Glomerular visceral epithelial cell (primary cell): ENCODE results near the gene THAP8.

Source experiments
- DNase-seq: peaks from one replicate; pipeline ENCODE4 v3.0.0-alpha.2; 2016; ENCODE audit errors: extremely low spot score

THAP8 gene, protein sequence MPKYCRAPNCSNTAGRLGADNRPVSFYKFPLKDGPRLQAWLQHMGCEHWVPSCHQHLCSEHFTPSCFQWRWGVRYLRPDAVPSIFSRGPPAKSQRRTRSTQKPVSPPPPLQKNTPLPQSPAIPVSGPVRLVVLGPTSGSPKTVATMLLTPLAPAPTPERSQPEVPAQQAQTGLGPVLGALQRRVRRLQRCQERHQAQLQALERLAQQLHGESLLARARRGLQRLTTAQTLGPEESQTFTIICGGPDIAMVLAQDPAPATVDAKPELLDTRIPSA

DNA sequence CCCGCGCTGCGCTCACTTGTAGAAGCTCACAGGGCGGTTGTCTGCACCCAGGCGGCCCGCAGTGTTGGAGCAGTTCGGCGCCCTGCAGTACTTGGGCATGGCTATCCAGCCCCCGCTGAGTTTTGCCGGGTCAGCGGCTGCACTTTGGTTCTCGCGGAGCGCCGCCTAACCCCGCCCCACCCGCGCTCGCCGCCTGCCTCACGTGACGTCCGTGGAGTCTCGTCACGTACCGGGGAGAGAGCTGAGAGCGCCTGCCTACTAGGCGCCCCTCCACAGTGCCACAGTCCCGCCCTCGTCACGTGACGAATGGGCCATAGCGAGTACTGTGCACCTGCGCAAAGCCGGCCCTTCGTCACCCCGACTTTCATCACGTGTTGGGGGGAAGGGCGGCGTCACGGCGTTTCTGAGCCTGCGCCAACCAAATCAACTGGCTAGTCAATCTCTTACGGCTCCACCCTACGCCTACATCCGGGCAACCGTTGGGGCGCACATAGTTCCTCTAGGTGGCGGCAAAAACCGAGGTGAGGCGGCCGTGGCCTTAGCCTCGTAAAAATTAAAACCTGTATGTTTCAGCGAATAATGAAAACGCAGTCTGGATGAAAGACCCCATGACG, at the start of gene THAP8:
Gene THAP8 (minus strand): TSS at position 167 of the 614 bp plus-strand sequence. CDS start 68 bp downstream, at position 99.
- peak; percentile 99 for DNase-seq

DNA sequence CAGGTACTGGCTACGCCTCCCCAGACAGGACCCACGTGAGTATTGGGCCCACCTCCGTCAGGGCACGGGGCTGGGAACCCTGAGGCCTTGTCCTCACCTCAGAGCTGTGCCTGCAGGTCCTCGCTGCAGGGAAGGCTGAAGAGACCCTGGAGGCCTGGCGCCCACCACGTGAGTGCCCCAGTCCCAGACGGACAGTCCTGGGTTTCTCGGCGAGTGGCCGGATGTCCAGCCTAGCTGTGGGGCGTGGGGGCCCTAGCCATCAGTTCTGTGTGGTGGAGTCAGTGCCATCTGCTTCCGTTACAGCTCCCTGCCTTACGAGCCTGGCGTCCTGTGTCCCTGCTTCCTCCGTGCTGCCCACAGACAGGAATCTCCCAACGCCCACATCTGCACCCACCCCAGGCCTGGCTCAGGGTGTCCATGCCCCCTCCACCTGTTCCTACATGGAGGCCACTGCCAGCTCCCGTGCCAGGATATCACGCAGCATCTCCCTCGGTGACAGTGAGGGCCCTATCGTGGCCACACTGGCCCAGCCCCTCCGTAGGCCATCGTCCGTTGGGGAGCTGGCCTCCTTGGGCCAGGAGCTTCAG, 49.0 kb upstream of the THAP8 start:
- DNase-seq, result no peak

DNA sequence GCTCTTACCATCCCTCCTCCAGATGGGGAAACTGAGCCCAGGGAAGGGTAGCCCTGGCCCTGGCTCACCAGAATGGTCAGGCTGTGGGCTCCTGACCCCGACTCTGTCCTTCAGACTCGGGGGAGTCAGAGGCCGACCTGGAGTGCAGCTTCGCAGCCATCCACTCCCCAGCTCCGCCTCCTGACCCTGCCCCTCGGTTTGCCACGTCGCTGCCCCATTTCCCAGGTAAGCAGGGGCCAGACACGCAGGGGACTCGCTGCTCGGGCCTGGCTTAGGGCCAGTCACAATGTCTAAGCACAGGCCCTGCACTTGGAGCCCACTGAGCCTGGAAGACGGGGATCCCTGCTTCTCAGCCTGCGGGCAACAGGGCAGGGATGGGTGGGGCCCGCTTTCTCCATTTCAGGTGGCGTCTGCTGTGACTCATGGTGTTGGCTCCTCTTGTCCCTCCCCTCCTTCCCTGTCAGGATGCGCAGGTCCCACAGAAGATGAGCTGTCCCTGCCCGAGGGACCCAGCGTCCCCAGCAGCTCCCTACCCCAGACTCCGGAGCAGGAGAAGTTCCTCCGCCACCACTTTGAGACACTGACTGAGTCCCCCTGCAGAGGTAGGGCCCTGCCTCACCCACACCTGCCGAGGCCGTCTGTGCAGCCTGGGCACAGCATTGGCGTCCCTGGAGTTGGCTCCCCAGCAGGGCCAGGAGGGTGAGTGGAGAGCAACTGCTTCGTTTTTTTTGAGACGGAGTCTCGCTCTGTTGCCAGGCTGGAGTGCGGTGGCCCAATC, 47.7 kb upstream of the THAP8 start:
- no peak for DNase-seq

DNA sequence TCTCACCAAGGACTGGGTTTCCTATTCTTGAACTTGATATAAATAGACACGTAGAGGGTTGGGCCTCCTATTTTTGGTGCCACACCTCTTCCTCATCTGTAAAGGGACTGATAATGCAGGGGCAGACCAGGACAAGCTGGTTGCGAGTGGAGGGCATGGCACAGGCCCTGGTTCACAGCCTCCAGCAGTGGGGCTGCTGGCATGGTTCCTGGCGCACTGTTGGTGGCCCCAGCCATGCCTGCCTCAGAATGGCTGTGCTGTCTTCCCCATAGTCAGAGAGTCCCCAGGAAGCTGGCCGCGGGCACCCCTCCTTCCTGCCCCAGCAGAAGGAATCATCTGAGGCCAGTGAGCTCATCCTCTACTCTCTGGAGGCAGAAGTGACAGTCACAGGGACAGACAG, 46.4 kb upstream of the THAP8 start:
- DNase-seq, result no peak

DNA sequence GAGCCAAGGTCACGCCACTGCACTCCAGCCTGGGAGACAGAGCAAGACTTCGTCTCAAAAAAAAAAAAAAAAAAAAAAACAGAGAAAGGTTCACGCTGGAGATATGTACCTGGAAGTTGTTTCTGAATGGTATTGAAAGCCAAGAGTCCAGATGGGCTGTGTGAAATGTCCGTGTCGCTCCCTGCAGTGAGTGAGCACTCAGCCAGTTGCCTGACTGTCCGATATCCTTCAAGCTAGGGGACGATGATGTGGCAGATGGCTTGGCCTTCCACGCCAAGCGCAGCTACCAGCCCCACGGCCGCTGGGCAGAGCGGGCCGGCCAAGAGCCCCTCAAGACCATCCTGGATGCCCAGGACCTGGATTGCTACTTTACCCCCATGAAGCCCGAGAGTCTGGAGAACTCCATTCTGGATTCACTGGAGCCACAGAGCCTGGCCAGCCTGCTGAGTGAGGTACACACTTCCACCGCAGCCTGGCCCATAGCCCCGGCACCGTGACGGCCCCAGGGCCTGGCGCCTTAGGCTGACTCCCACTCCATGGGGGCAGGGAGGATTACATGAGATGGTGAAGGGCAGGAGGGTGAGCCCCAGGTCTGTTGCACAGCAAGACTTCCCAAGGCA, 45.2 kb upstream of the THAP8 start:
- no peak for DNase-seq

DNA sequence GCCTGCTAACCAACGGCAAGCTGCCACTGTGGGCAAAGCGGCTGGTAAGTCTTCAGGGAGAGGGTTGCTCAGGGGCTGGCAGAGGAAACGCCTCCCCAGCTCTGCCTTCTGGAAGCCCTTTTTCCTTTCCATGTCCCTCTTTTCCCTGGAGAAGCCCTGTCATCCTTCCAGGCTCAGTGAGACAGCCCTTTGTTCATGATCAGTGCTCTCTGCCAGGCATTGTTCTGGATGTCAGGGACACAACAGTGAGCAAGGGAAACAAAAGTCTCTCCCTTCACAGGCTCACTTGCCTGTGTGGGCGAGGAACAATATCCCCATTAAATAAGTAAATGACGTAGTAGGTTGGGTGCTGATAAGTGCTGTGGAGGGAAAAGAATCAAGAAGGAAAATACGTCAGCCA, 43.0 kb upstream of the THAP8 start:
- no peak for DNase-seq

DNA sequence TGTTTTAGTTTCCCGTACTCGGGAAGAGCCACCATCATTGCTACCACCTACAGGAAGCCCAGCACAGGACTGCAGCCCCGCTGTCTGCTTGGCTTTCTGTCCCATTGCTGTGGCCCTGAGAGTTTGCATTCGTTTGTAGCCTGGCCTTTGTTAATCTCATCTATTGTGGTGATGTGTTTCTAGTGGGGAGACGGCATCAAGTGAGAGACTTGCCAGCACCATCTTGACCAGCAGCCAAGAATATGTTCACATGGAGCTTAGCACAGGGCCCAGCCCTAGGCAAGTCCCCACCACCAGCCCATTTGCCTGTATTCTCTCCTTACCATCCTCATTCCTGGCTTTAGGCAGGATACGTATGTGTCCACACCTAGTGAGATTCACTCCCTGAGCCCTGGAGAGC, 39.6 kb upstream of the THAP8 start:
- DNase-seq, result no peak

DNA sequence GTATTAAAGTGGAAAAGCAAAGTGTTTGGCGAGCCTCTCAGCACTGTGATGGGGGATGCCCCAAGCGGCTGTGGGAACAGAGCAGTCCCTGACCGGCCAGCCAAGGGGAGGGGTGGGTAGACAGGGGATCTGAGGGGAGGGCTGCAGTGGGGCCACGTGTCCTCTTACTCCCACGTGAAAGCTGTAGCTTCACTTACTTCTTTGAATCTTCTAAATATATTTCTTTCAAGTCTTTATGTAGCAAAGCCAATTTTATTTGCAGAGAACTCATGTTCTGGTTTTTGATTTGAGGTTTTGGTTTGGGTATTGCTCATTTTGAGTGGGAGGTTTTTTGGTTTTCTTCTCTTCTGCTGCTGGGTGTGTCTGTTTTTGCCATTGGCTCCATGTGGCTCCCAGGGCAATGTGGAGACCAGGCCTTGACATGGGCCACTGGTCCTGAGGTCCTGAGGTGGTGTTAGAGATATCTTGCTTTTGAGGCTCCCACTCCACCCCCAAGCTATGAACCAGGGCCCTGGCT, 39.1 kb upstream of the THAP8 start:
- DNase-seq, result no peak

DNA sequence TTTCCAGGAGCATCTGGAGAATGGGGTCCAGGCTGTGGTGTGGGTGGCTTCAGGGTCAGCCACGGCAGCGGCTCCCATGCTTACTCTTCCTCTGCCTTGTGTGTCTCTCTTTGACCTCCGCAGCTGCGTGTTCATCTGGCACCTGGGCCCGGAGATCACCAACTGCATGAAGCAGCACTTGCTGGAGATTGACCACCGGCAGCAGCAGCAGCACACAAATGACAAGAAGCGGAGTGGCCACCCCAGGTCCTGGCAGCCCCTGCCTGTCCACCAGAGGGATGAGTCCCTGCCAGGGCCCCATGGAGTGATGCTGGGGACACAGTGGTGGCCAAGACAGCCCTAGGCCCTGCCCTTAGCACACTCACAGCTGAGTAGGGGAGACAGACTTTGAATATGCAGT, 38.5 kb upstream of the THAP8 start:
- DNase-seq, result no peak

DNA sequence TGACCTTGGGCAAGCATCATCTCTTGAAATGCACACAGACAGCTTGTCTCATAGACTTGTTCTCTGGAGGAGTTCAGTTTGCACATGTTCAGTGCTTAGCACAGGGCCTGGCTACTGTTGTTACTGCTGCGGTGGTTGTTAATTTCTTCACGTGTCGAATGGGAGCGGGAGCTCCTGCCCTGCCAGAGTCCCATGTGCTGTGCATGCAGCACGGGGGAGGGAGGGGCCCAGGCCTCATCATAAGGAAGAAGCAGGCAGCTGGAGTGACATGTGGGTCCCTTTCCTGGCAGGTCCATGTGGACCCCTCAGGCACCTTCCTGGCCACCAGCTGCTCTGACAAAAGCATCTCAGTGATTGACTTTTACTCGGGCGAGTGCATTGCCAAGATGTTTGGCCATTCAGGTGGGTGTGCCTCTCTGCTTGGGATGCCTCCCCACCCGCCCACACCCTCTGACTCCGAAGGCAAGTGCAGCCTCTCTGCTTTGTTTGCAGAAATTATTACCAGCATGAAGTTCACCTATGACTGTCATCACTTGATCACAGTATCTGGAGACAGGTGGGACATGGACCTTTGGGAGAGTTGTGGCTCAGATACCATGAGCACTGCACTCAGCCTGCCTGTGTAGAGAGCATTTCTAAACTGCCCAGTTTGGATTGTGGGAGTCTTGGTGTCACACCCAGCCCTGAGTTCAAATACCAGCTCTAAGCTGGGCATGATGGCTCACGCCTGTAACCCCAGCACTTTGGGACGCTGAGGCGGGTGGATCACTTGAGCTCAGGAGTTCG, 37.0 kb upstream of the THAP8 start:
- no peak for DNase-seq

DNA sequence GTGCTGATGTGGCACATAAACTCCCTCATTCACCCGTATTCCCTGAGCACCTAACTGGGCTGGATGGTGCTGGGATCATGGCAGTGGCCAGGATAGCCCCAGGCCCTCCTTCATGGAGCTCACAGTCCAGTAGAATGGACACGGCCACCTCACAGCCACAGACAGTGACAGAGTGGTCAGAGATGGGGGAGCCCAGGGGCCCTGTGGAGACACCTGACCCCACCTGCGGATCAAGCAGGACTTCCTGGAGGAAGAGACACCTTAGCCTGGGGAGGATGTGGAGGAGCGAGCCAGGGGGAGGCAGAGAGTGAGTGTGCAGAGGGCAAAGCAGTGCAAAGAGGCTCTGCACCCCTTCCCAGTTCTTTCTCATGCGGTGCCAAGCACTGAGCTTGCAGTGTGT, 35.8 kb upstream of the THAP8 start:
- DNase-seq, result no peak

DNA sequence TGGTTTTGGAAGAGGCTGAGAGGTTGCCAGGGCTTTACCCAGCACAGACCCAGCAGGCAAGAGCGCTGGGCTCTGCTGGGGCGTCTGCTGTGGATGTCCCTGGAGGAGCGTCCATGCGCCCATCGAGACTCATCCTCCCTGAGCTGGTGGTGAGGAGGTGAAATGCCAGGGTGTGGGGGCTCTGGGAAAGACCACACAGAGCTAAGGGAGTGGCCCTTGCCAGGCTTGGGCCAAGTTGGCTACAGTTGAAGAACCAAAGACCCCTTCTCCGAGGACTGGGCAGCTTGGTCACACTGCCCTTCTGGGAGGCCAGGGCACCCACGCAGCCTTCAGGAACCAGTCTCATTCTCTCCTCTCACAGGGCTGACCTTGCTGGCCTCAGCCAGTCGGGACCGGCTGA, 32.2 kb upstream of the THAP8 start:
- DNase-seq, result no peak

DNA sequence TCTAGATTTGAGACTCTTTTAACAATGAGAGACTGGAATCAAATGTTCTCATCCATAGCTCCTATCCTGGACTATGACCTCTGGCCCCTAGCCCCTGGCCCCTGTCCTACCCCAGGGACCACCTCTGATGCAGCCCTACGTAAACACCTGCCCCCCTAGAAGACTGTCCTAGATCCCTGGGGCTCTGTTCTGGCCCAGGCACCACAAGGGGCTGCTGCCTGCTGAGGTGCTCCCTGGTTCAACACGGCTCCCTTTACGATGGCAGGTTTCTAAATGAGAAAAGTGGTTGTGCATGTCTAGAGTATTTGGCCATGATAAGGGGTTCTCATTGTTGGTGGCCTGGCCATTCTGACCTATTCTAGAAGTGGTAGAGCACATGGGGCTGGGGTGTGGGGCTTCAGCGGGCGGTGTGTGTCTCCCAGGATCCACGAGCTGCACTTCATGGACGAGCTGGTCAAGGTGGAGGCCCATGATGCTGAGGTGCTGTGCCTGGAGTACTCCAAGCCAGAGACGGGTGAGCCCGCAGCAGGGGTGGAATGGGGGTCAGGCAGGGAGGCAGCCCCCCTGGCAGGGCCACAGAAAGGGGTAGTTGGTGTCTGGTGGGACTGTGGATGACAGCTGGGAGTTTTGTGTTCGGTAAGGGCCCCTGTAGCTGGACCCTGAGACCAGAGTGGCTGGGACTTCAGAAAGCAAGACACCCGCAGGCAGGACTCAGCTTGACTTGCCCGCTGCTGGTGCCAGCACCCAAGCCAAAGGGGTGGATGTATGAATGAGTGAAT, 30.3 kb upstream of the THAP8 start:
- DNase-seq, result no peak

DNA sequence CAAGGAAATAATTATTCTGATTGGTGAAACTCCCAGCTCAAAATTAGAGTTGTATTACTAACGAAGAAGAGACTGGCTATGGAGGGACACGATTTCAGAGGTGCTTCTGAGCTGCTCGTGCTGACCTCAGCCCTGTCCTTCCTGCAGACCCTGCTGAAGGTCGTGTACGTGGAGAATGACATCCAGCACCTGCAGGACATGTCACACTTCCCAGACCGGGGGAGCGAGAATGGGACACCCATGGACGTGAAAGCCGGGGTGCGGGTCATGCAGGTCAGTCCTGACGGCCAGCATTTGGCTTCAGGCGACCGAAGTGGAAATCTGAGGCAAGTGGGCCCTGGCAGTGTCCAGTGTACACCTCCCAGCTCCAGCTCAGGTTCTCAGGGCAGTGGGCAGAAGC, 28.8 kb upstream of the THAP8 start:
- DNase-seq, result no peak

DNA sequence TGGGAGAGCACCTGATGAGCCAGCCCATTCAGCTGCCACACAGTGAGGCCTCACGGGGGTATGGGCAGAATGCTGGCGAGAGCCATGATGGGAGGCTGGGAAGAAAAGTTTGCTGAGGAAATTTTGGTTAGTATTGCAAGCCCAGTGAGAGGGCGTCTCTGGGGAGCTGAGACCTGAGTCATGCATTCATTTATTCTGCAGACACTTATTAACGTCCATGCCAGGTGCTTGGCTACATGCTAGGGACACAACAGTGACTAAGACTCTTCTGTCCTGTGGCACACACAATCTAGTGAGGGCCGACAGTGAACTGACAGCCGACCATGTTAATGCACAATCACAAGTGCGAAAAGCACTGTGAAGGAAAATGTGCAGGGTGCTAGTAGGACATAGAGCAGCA, 27.8 kb upstream of the THAP8 start:
- DNase-seq, result no peak

DNA sequence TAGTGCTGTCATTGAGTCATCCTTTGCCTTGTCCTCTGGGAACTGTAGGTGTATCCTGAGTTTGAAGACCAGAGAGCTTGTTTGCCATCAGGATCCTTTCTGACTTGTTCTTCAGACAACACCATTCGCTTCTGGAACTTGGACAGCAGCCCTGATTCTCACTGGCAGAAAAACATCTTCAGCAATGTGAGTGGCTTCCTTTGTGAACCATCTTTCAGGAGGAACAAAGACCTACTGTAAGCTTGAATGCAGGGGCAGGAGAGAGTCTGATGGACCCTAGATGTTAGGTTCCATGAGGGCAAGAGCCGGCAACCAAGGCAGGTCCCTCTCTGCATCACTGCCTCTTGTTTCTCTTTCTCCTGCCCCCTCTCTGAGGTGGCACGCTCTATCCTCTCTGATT, 27.3 kb upstream of the THAP8 start:
- DNase-seq, result no peak

DNA sequence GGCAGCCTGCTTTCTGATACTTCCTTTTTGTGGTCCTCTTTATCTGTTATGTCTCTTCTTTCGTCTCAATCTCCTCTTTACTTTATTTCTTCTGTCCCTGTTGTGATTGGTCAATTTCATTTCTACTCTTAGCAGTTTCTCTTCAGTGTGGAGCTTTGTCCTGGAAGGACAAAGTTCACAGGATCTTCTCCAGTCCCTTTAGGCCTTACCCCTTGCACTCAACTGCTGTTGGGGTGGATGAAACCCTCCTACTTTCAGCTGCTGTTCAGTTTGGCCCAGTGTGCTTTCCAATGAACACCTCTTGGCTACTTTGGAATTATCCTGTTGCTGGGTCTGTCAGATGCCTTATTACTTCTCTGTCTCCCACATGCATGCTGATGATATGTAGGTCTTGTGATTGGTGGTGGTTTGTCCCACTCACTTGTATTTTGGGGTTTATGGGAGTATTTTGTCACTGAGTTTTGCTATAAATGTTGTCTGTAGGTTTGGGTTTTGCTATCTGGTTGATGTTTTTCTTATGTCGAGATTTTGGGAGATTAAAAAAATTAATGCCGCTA, 25.4 kb upstream of the THAP8 start:
- no peak for DNase-seq

DNA sequence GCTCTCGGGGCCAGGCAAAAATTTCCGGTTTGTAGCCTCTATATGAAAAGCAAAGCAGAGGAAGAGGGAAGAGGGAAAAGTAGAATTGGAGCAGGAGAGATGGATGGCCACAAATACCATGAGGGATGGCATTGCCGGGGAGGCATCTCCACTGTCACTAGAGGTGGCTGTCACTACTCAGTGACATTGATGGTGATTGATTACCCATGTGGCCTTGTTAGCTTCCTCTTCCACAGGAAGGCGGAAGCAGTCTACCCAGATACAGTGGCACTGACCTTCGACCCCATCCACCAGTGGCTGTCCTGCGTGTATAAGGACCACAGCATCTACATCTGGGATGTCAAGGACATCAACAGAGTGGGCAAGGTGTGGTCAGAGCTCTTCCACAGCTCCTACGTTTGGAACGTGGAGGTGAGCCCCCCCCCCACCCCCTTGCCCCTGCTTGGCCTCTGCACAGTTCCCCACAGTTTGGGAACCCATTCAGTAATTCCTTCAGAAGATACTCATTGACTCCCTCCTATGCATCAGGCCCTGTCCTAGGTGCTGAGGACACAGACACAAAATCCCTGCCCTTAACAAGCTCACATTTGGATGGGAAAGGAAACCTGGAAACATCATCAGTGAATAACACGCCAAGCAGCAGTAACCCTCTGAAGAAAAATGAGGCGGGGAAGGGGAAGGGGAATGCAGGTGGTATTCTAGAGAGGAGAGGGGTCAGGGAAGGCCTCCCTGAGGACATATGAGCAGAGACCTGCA, 19.2 kb upstream of the THAP8 start:
- no peak for DNase-seq

DNA sequence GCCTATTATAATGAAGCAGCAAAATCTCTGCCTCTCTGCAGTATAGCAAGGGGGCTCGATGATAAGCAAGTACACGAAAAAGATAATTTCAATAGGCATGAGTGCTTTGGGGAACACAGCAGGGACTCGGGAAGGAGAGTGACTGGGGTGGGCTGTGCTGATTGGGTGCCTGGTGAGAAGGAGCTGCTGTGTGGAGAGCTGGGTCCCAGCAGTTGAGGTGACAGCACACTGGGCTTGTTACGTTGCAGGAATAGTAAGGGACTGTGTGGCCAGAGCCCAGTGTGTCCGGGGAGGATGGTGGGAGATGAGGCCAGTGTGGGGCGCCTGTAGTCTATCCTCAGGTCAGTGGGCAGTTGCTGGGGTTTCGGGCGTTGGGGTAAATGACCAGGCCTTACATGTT, 18.0 kb upstream of the THAP8 start:
- DNase-seq, result no peak
